WTC11 (cell line): ENCODE data around the gene MACF1. TPM values are rescaled to one million over a fixed set of nuclear protein-coding genes. Genes with fewer than 3 reads are reported as not detected.
A peak's percentile ranks its signal among the peaks of the same experiment; 100 is the strongest.

Experiments used
- ATAC-seq: fragments of 200-7000 bp; cut with Tn5 transposase; 2 replicates; pipeline ENCODE4 v1.10.0; 2021; ENCODE audit warnings: mild to moderate bottlenecking, moderate library complexity
- CTCF ChIA-PET: fragments of 300-600 bp; sonication (Branson Sonifier 250); formaldehyde crosslinking; loops from one replicate; lab custom pipeline; 2021; ENCODE audit warnings: antibody characterized with exemption; lab: Charles Lee
- POLR2A ChIA-PET: fragments of 350-600 bp; sonication (Branson Sonifier 250); formaldehyde crosslinking; loops from one replicate; lab custom pipeline; 2021; ENCODE audit warnings: antibody characterized with exemption; lab: Charles Lee
- DNase-seq: peaks from one replicate; pipeline ENCODE4 v3.0.0; 2021; ENCODE audit warnings: low spot score
- H3K27ac Mint-ChIP-seq: 2 replicates; pipeline ENCODE4 v1.8.0; 2021; ENCODE audit warnings: mixed read lengths
- H3K27me3 Mint-ChIP-seq: 2 replicates; pipeline ENCODE4 v1.8.0; 2021; ENCODE audit warnings: low read depth, mild to moderate bottlenecking, moderate library complexity, mixed read lengths
- H3K36me3 Mint-ChIP-seq: 2 replicates; pipeline ENCODE4 v1.8.0; 2021; ENCODE audit warnings: mixed read lengths
- H3K4me1 Mint-ChIP-seq: 2 replicates; pipeline ENCODE4 v1.8.0; 2022; ENCODE audit warnings: mixed read lengths
- H3K4me3 Mint-ChIP-seq: 2 replicates; pipeline ENCODE4 v1.8.0; 2021; ENCODE audit warnings: mild to moderate bottlenecking, moderate library complexity, mixed read lengths
- H3K9me3 Mint-ChIP-seq: 2 replicates; pipeline ENCODE4 v1.8.0; 2021; ENCODE audit warnings: mixed read lengths
- EMX1 ChIP-seq: fragments of 250-450 bp; sonication (Bioruptor Pico); IDR thresholded peaks from 2 replicates; pipeline ENCODE4 v1.8.0; 2021; ENCODE audit warnings: mild to moderate bottlenecking
- FOXJ3 ChIP-seq: sonication (generic); formaldehyde crosslinking; IDR thresholded peaks from 2 replicates; pipeline ENCODE4 v1.9.0; 2021; ENCODE audit warnings: missing genetic modification reagents, mild to moderate bottlenecking, borderline replicate concordance
- FOXK1 ChIP-seq: sonication (generic); formaldehyde crosslinking; IDR thresholded peaks from 2 replicates; pipeline ENCODE4 v1.8.0; 2022; ENCODE audit warnings: mild to moderate bottlenecking, moderate library complexity, missing genetic modification reagents
- GRHL2 ChIP-seq: fragments of 250-450 bp; sonication (Bioruptor Pico); IDR thresholded peaks from 2 replicates; pipeline ENCODE4 v1.8.0; 2022; ENCODE audit warnings: mild to moderate bottlenecking, moderate library complexity; ENCODE audit not compliant: insufficient replicate concordance, severe bottlenecking
- HMGA2 ChIP-seq: fragments of 250-450 bp; sonication (Bioruptor Pico); IDR thresholded peaks from 2 replicates; pipeline ENCODE4 v1.4.0; 2021; ENCODE audit warnings: mild to moderate bottlenecking, moderate library complexity
- NFYB ChIP-seq: sonication (generic); formaldehyde crosslinking; conservative IDR thresholded peaks from 2 replicates; pipeline ENCODE4 v1.8.0; 2022; ENCODE audit warnings: low read depth, missing genetic modification reagents
- NR2C2 ChIP-seq: sonication (generic); formaldehyde crosslinking; IDR thresholded peaks from 2 replicates; pipeline ENCODE4 v1.8.0; 2022; ENCODE audit warnings: mild to moderate bottlenecking, missing genetic modification reagents
- NR3C1 ChIP-seq: sonication (generic); formaldehyde crosslinking; conservative IDR thresholded peaks from 2 replicates; pipeline ENCODE4 v1.8.1; 2023; ENCODE audit warnings: low read depth, mild to moderate bottlenecking, missing genetic modification reagents
- PRRX2 ChIP-seq: fragments of 250-450 bp; sonication (Bioruptor Pico); IDR thresholded peaks from 2 replicates; pipeline ENCODE4 v1.8.0; 2021; ENCODE audit warnings: mild to moderate bottlenecking
- RELA ChIP-seq: sonication (generic); formaldehyde crosslinking; IDR thresholded peaks from 2 replicates; pipeline ENCODE4 v1.8.1; 2022; ENCODE audit warnings: missing genetic modification reagents, mild to moderate bottlenecking, borderline replicate concordance
- TCF7 ChIP-seq: sonication (generic); formaldehyde crosslinking; IDR thresholded peaks from 2 replicates; pipeline ENCODE4 v1.8.0; 2022; ENCODE audit warnings: mild to moderate bottlenecking, low read depth, missing genetic modification reagents, moderate library complexity
- TEAD4 ChIP-seq: sonication (generic); formaldehyde crosslinking; IDR thresholded peaks from 2 replicates; pipeline ENCODE4 v1.8.0; 2022; ENCODE audit warnings: mild to moderate bottlenecking, missing genetic modification reagents
- ZNF671 ChIP-seq: fragments of 250-450 bp; sonication (Bioruptor Pico); IDR thresholded peaks from 2 replicates; pipeline ENCODE4 v1.8.0; 2021; ENCODE audit warnings: mild to moderate bottlenecking
- total RNA-seq: library from RNA; stranded (reverse); gene quantifications from 3 replicates; pipeline ENCODE4 v1.2.3, GENCODE V29; 2021
- TF ChIP-seq, protein P1 (sequence below): sonication (generic); formaldehyde crosslinking; IDR thresholded peaks from 2 replicates; pipeline ENCODE4 v1.8.0; 2023; ENCODE audit warnings: missing genetic modification reagents
- TF ChIP-seq, protein P2 (sequence below): fragments of 250-450 bp; sonication (Bioruptor Pico); conservative IDR thresholded peaks from 2 replicates; pipeline ENCODE4 v1.9.0; 2021; ENCODE audit warnings: mild to moderate bottlenecking
- TF ChIP-seq, protein P3 (sequence below): sonication (generic); formaldehyde crosslinking; IDR thresholded peaks from 2 replicates; pipeline ENCODE4 v1.8.0; 2022; ENCODE audit warnings: mild to moderate bottlenecking, missing genetic modification reagents

Gene MACF1
- total RNA-seq, 1 experiment from 2014 or later: 327 TPM

DNA sequence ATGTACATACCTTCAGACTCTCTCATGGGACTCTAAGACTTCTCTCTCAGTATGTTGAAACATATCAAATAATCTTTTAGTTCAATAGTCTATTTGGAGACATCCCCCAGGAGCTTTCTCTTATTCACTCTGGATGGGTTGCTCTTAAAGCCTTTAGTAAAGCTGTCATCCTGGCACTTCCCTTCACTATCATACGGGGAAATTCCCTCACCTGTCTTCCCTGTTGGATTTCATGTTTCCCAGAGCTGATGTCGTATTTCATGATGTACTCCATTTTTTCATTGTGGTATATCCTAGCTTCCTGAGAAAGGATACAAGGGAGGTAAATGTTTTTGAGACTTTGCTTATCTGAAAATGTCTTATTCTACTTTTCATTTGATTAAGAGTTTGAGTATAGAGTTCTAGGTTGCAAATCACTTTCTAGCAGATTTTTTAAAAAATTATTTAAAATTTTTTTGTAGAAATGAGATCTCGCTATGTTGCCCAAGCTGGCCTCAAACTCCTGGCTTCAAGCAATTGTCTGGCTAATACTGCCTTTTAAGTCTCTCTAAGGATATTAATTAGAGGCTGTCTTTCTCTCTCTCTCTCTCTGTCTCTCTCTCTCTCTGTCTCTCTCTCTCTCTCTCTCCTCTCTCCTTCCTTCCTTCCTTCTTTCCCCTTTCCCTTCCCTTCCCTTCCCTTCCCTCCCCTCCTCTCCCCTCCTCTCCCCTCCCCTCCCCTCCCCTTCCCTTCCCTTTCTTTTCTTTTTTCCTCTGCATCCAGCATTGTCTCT lies 17.0 kb upstream of the MACF1 start (continued):
- no peak for TF ChIP-seq NR2C2 (CRISPR knock-in tag)
- TF ChIP-seq, protein P1, sequence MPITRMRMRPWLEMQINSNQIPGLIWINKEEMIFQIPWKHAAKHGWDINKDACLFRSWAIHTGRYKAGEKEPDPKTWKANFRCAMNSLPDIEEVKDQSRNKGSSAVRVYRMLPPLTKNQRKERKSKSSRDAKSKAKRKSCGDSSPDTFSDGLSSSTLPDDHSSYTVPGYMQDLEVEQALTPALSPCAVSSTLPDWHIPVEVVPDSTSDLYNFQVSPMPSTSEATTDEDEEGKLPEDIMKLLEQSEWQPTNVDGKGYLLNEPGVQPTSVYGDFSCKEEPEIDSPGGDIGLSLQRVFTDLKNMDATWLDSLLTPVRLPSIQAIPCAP (CRISPR knock-in tag): no peak

DNA sequence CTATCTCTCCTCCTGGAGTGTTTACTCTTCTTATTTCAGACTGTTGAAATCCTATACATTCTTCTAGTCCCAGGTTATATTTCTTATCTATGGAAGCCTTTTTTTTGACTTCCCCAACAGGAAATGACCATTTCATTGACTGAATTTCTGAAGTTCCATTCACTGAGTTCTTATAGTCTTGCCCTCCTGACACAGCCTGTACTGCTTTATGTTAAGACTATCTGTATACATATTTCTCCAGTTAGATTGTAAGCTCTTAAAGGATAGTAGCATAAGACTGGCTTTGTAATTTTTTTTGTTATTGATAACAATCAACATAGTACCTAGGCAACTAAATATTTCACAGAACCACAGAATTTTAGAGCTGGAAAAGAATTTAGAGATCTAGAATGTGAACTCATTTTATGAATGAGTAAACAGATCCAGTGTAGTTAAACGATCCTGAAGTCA lies 14.9 kb upstream of the MACF1 start:
- H3K4me3 Mint-ChIP-seq: no peak overlapping the region
- no peaks in the 10 kb centered on the region for H3K27me3 Mint-ChIP-seq
- CTCF ChIA-PET: interaction anchor here (0.6 to 5.9 kb wide), 8 partner anchors 13 to 91 kb away, joined by 3 to 141 read pairs (median 49); no protein-coding TSS in a partner anchor
- DNase-seq (no peak), ATAC-seq (no peak)
- peak overlapping the region; percentile 24 for H3K27ac Mint-ChIP-seq
- H3K36me3 Mint-ChIP-seq: no peaks in the 10 kb centered on the region
- H3K4me1 Mint-ChIP-seq: peaks cover 71% of the 10 kb centered on the region
- no peak for TF ChIP-seq EMX1 (CRISPR knock-in tag)
- no peak for TF ChIP-seq PRRX2 (CRISPR knock-in tag)
- no peak for TF ChIP-seq FOXJ3 (CRISPR knock-in tag)
- no peak for TF ChIP-seq RELA (CRISPR knock-in tag)
- TF ChIP-seq, protein P2, sequence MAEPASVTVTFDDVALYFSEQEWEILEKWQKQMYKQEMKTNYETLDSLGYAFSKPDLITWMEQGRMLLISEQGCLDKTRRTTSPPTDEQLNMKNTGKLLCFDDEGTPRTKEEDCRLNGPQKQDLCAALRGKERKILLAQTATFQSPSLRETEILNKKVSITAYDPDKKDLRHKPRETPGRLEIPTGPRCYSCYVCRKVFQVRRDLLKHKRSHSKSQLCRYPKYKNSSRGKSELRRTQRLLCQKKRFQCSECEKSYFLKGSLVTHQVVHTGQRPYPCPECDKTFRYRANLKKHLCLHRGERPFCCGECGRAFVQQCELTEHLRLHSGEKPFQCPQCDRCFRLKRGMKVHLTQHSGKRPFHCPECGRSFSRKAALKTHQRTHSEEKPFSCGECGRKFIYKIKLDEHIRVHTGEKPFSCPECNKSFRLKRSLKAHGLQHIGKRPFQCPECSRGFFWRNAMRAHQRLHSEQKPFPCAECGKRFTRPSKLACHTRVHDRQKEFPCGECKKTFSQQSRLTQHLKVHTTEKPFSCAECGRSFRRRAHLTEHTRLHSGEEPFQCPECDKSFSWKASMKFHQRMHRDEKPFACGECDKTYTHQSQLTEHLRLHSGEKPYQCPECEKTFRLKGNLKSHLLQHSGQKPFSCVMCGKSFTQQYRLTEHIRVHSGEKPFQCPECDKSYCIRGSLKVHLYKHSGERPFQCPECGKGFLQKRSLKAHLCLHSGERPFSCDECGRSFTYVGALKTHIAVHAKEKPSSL (CRISPR knock-in tag): no peak
- TF ChIP-seq, protein P3, sequence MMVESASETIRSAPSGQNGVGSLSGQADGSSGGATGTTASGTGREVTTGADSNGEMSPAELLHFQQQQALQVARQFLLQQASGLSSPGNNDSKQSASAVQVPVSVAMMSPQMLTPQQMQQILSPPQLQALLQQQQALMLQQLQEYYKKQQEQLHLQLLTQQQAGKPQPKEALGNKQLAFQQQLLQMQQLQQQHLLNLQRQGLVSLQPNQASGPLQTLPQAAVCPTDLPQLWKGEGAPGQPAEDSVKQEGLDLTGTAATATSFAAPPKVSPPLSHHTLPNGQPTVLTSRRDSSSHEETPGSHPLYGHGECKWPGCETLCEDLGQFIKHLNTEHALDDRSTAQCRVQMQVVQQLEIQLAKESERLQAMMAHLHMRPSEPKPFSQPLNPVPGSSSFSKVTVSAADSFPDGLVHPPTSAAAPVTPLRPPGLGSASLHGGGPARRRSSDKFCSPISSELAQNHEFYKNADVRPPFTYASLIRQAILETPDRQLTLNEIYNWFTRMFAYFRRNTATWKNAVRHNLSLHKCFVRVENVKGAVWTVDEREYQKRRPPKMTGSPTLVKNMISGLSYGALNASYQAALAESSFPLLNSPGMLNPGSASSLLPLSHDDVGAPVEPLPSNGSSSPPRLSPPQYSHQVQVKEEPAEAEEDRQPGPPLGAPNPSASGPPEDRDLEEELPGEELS (CRISPR knock-in tag): no peak
- no peak for TF ChIP-seq TCF7 (CRISPR knock-in tag)
- no peak for TF ChIP-seq ZNF671 (CRISPR knock-in tag)
- TF ChIP-seq GRHL2 (CRISPR knock-in tag): no peak
- TF ChIP-seq FOXK1 (CRISPR knock-in tag): no peak
- no peak for TF ChIP-seq HMGA2 (CRISPR knock-in tag)
- no peak for TF ChIP-seq NR3C1 (CRISPR knock-in tag)
- no peaks in the 10 kb centered on the region for H3K9me3 Mint-ChIP-seq
- POLR2A ChIA-PET: no interaction called here

DNA sequence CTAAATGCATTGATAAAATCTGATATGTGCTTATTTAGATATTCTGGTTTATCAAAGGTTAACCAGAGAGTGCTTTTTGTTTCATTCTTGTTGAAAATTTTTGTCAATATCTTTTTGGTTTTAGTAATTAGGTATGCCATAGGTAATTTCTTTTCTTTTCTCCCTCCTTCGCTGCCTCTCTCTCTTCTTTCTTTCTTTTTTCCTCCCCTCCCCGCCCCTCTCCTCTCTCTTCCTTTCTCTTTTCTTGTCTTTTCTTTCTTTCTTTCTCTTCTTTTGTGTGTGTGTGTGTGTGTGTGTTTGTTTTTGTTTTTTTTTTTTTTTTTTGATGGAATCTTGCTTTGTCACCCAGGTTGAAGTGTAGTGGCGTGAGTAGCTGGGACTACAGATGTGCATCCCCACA lies 14.4 kb upstream of the MACF1 start:
- Mint-ChIP-seq H3K36me3 (no peaks in the 10 kb centered on the region), H3K4me1 (peaks cover 74% of the 10 kb centered on the region), H3K4me3 (no peak overlapping the region; the same call in 1 of the 2 replicates), H3K27ac (peak overlapping the region; percentile 97), H3K9me3 (no peaks in the 10 kb centered on the region), H3K27me3 (no peaks in the 10 kb centered on the region)
- TF ChIP-seq NR3C1 (CRISPR knock-in tag) (no peak), TEAD4 (CRISPR knock-in tag) (no peak), FOXK1 (CRISPR knock-in tag) (no peak), GRHL2 (CRISPR knock-in tag) (no peak), PRRX2 (CRISPR knock-in tag) (no peak), NFYB (CRISPR knock-in tag) (no peak)
- ChIA-PET POLR2A (no interaction called here), CTCF (interaction anchor here (0.6 to 5.9 kb wide), 10 partner anchors 13 to 1675 kb away, joined by 3 to 141 read pairs (median 72); no protein-coding TSS in a partner anchor)
- DNase-seq (no peak), ATAC-seq (no peak)
